T-cell (primary cell): ENCODE measurements around the gene TMEM181. TPM values are rescaled to one million over a fixed set of nuclear protein-coding genes. Genes with fewer than 3 reads are reported as not detected.
A peak's percentile ranks its signal among the peaks of the same experiment; 100 is the strongest.

ENCODE experiments used
- ATAC-seq, 4 experiments: fragments of 200-7000 bp in 3 of 4; fragments of 150-1000 bp in 1 of 4; cut with Tn5 transposase; replicated peaks in 1 of 4; 1 replicate in 3 of 4; 2 replicates in 1 of 4; pipeline ENCODE4 v1.10.0; 2021; ENCODE audit warnings: moderate library complexity in 3 of 4, mild to moderate bottlenecking in 2 of 4, moderate number of reproducible peaks in 1 of 4
- CTCF ChIA-PET, 2 donors: fragments of 300-600 bp; sonication (Branson Sonifier 250); formaldehyde crosslinking; loops; one replicate each; lab custom pipeline; 2022; ENCODE audit warnings: antibody characterized with exemption in 2 of 2; lab: Charles Lee
- POLR2A ChIA-PET, 2 donors: fragments of 300-600 bp; sonication (Branson Sonifier 250); formaldehyde crosslinking; loops; one replicate each; lab custom pipeline; 2022; ENCODE audit warnings: antibody characterized with exemption in 2 of 2; lab: Charles Lee
- DNase-seq, 35 experiments: peaks; one replicate each; pipeline versions ENCODE4 v3.0.0 to v3.0.0-alpha.2; 2013 to 2023
- H3K27ac ChIP-seq: one replicate; pipeline ENCODE4 v1.5.1; 2013; ENCODE audit warnings: low read length
- H3K27me3 ChIP-seq, 2 experiments: replicated peaks in 1 of 2; 1 replicate in 1 of 2; 2 replicates in 1 of 2; pipeline versions ENCODE4 v1.6.1 to v1.7.0; 2013; ENCODE audit warnings: low read length in 1 of 2, mixed read lengths in 1 of 2; ENCODE audit not compliant: control insufficient read depth in 2 of 2, insufficient read depth in 2 of 2; ENCODE audit errors: extremely low read depth in 1 of 2
- H3K36me3 ChIP-seq, 2 donors: 1 replicate in 1 of 2; 2 replicates in 1 of 2; pipeline versions ENCODE4 v1.6.1 to v1.7.0; 2013; ENCODE audit warnings: low read length in 1 of 2; ENCODE audit not compliant: control insufficient read depth in 2 of 2, insufficient read depth in 1 of 2; ENCODE audit errors: extremely low read depth in 1 of 2
- H3K4me1 ChIP-seq, 2 experiments: 1 replicate in 1 of 2; 2 replicates in 1 of 2; pipeline versions ENCODE4 v1.6.1 to v1.7.0; 2013; ENCODE audit warnings: low read length in 2 of 2, mixed read lengths in 1 of 2; ENCODE audit not compliant: insufficient read depth in 2 of 2, control insufficient read depth in 1 of 2; ENCODE audit errors: extremely low read depth in 1 of 2
- H3K4me3 ChIP-seq, 2 donors: 1 replicate in 1 of 2; 2 replicates in 1 of 2; pipeline versions ENCODE4 v1.5.1 to v1.7.0; 2013; ENCODE audit warnings: mild to moderate bottlenecking in 2 of 2, low read length in 1 of 2, moderate library complexity in 1 of 2; ENCODE audit not compliant: control insufficient read depth in 1 of 2; ENCODE audit errors: extremely low read depth in 1 of 2
- H3K9me3 ChIP-seq: 2 replicates; pipeline ENCODE4 v1.7.0; 2013
- H3K27ac Mint-ChIP-seq, 2 donors: one replicate each; pipeline ENCODE4 v1.8.0; 2020 to 2021; ENCODE audit warnings: mild to moderate bottlenecking in 2 of 2, mixed read lengths in 2 of 2
- H3K27me3 Mint-ChIP-seq, 2 donors: one replicate each; pipeline ENCODE4 v1.8.0; 2021 to 2022; ENCODE audit warnings: mixed read lengths in 2 of 2
- H3K36me3 Mint-ChIP-seq: one replicate; pipeline ENCODE4 v1.8.0; 2021; ENCODE audit warnings: mixed read lengths
- H3K4me1 Mint-ChIP-seq, 3 donors: one replicate each; pipeline ENCODE4 v1.8.0; 2020 to 2022; ENCODE audit warnings: mixed read lengths in 3 of 3, mild to moderate bottlenecking in 1 of 3
- H3K4me3 Mint-ChIP-seq, 3 donors: one replicate each; pipeline ENCODE4 v1.8.0; 2020 to 2022; ENCODE audit warnings: mild to moderate bottlenecking in 3 of 3, mixed read lengths in 3 of 3, moderate library complexity in 3 of 3
- H3K9me3 Mint-ChIP-seq, 3 donors: one replicate each; pipeline ENCODE4 v1.8.0; 2020 to 2022; ENCODE audit warnings: mixed read lengths in 3 of 3
- WGBS: methylation state at CpG from one replicate; pipeline ENCODE4 v1.1.5; 2013; ENCODE audit warnings: missing lambda C conversion rate; ENCODE audit not compliant: insufficient coverage; 5-methylcytosine and 5-hydroxymethylcytosine counted together
- total RNA-seq, 35 experiments: library from RNA in 6 of 35; stranded (reverse) in 6 of 35; fragments of 120-200 nt in 1 of 35; gene quantifications; one replicate each; pipeline versions ENCODE4 v1.2.1 to v1.2.4 and lab custom pipeline; 2013 to 2026

The TMEM181 gene
- total RNA-seq, 5 donors from 2014 or later (not counting 1 experiment from before 2014, with no cell fraction given), result 15.9 to 21.5 (median 19.9) TPM

DNA sequence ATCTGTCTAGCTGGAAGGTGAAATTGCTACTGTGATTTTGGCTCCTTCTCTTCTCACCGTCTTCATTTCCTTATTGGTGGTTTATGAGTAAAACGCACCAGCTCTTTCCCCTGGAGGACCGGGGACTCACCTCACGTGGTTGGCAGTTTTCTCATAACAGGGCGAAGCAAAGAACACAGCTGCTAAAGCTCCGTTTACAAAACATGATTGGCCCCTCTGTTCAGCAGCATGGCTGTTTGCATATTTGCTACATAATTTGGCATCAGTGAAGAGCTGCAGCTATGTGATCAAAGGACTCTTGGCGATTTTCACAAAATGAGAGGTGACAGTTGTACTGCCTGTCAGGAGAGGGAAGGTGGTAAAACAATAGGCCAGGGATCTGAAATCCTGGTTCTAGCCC, 20.5 kb upstream of the TMEM181 start:
- no peaks in the 10 kb centered on the region for H3K9me3 ChIP-seq
- ATAC-seq, result no peak
- H3K4me1 ChIP-seq, result peaks cover 0 to 16% of the 10 kb centered on the region in 2 experiments
- no peaks in the 10 kb centered on the region for H3K36me3 ChIP-seq
- H3K9me3 Mint-ChIP-seq, result no peaks in the 10 kb centered on the region
- 55% methylated on average over 4 of the region's 7 CpGs for WGBS
- H3K27me3 Mint-ChIP-seq, result peaks cover 31 to 50% of the 10 kb centered on the region in 2 donors
- ChIA-PET CTCF (no interaction called here), POLR2A (interaction anchor here in 1 of 2 donors (0.6 kb wide), 1 partner anchor 327 kb away, joined by 4 read pairs; no protein-coding TSS in a partner anchor)
- H3K4me1 Mint-ChIP-seq, result peaks cover 0 to 6% (median 4%) of the 10 kb centered on the region in 3 donors
- peaks cover 4 to 40% of the 10 kb centered on the region in 2 experiments for H3K27me3 ChIP-seq
- no peak overlapping the region for H3K27ac Mint-ChIP-seq
- H3K27ac ChIP-seq, result no peak overlapping the region
- H3K4me3 Mint-ChIP-seq, result no peak overlapping the region
- H3K36me3 Mint-ChIP-seq, result no peaks in the 10 kb centered on the region
- H3K4me3 ChIP-seq, result no peak overlapping the region
- peak in 1 of 35 experiments; percentile 2 for DNase-seq

DNA sequence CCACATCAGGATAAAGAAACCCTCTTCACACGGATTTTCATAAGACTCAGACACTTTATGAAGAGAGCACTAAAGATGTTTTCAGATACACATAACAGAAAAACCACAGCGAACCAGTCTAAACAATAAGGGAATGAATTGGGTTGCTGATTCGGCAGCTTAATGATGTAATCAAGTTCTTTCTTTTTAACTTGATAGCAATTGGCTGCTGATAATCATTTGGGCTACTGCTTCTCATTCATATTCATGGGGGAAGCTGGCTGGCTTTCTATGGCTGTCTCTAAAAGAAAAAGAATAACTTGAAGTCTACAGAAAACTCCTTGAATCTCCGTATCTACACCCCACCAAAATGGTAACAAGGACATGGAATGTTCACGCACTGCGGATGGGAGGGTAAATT, 20.0 kb upstream of the TMEM181 start:
- DNase-seq (no peak), ATAC-seq (no peak)
- Mint-ChIP-seq H3K27me3 (peaks cover 27 to 45% of the 10 kb centered on the region in 2 donors), H3K4me3 (no peak overlapping the region), H3K27ac (no peak overlapping the region), H3K4me1 (peaks cover 0 to 6% (median 4%) of the 10 kb centered on the region in 3 donors), H3K36me3 (no peaks in the 10 kb centered on the region), H3K9me3 (no peaks in the 10 kb centered on the region)
- Histone ChIP-seq H3K27me3 (peaks cover 4 to 43% of the 10 kb centered on the region in 2 experiments), H3K27ac (no peak overlapping the region), H3K9me3 (no peaks in the 10 kb centered on the region), H3K4me3 (no peak overlapping the region), H3K36me3 (no peaks in the 10 kb centered on the region), H3K4me1 (peaks cover 0 to 16% of the 10 kb centered on the region in 2 experiments)
- no CpG with 5 or more reads among the region's 6 CpGs for WGBS
- CTCF ChIA-PET, result no interaction called here
- POLR2A ChIA-PET, result no interaction called here

DNA sequence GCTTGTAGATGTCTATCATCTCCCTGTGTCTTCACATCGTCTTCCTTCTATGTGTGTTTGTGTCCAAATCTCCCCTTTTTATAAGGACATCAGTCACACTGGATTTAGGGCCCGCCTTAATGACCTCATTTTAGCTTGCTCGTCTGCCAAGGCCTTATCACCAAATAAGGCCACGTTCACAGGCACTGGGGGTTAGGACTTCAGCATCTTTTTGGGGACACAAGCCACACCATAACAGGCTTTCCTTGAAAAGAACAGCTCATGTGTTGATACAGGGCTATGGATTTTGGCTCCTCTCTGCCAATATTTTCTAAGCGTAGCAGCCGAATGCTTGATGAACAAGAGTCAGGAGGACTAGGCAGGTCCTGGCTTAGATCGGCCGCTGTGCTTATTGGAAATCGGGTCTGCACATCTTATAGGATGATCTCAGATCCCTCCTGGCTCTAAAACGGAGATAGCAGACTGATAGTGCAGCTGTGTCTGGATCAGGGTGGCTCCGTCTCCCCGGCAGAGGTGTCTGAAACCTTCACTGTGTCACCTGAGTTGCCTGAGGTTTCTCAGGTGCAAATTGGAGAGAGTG, 16.2 kb upstream of the TMEM181 start:
- CTCF ChIA-PET, result interaction anchor here in 1 of 2 donors (0.5 kb wide), 1 partner anchor 23 kb away, joined by 3 read pairs; no protein-coding TSS in a partner anchor
- POLR2A ChIA-PET, result no interaction called here
- 85% methylated on average over 9 of the region's 12 CpGs for WGBS

DNA sequence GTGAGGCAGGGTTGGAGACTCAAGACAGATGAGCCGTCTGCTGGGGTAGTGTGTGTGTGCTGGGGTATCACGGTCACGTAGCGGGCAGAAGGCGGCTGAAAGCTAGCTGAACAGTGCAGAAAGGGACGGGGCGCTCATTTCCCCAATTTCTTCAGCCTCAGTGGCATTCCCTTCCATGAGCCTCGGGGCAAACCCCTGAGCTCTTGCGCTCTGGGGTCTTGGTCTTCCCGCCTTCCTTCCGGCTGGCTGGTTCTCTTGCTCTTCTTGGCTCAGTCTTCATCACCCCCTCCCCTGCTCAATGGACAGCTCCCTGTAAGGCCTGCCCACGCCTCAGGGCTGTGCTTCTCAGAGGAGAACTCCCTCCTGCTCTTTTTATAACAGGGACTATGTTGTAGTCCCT, 15.5 kb upstream of the TMEM181 start:
- peaks cover 0 to 25% of the 10 kb centered on the region in 2 experiments for H3K27me3 ChIP-seq
- no peak overlapping the region for H3K27ac Mint-ChIP-seq
- no peaks in the 10 kb centered on the region for H3K9me3 Mint-ChIP-seq
- no peaks in the 10 kb centered on the region for H3K4me1 ChIP-seq
- H3K4me3 Mint-ChIP-seq, result no peak overlapping the region
- DNase-seq, result no peak
- H3K27ac ChIP-seq, result no peak overlapping the region
- peaks cover 4% of the 10 kb centered on the region for H3K36me3 Mint-ChIP-seq
- H3K36me3 ChIP-seq, result no peaks in the 10 kb centered on the region
- H3K27me3 Mint-ChIP-seq, result peaks cover 14 to 23% of the 10 kb centered on the region in 2 donors
- H3K4me3 ChIP-seq, result no peak overlapping the region
- POLR2A ChIA-PET, result no interaction called here
- no peaks in the 10 kb centered on the region for H3K9me3 ChIP-seq
- CTCF ChIA-PET, result no interaction called here
- 91% methylated on average over 5 of the region's 12 CpGs for WGBS
- H3K4me1 Mint-ChIP-seq, result no peaks in the 10 kb centered on the region
- ATAC-seq, result no peak

More for the DNA sequence above, 16.2 kb upstream of the TMEM181 start:
- no peak overlapping the region for H3K27ac Mint-ChIP-seq
- no peaks in the 10 kb centered on the region for H3K9me3 ChIP-seq
- DNase-seq, result peak in 1 of 35 experiments; percentile 5
- peaks cover 0 to 25% of the 10 kb centered on the region in 2 experiments for H3K27me3 ChIP-seq
- no peak overlapping the region for H3K27ac ChIP-seq
- no peaks in the 10 kb centered on the region for H3K9me3 Mint-ChIP-seq
- no peaks in the 10 kb centered on the region for H3K36me3 ChIP-seq
- no peak overlapping the region for H3K4me3 ChIP-seq
- H3K4me1 ChIP-seq, result no peaks in the 10 kb centered on the region
- peaks cover 17 to 25% of the 10 kb centered on the region in 2 donors for H3K27me3 Mint-ChIP-seq
- no peak overlapping the region for H3K4me3 Mint-ChIP-seq
- no peak for ATAC-seq
- no peaks in the 10 kb centered on the region for H3K4me1 Mint-ChIP-seq
- peaks cover 4% of the 10 kb centered on the region for H3K36me3 Mint-ChIP-seq

DNA sequence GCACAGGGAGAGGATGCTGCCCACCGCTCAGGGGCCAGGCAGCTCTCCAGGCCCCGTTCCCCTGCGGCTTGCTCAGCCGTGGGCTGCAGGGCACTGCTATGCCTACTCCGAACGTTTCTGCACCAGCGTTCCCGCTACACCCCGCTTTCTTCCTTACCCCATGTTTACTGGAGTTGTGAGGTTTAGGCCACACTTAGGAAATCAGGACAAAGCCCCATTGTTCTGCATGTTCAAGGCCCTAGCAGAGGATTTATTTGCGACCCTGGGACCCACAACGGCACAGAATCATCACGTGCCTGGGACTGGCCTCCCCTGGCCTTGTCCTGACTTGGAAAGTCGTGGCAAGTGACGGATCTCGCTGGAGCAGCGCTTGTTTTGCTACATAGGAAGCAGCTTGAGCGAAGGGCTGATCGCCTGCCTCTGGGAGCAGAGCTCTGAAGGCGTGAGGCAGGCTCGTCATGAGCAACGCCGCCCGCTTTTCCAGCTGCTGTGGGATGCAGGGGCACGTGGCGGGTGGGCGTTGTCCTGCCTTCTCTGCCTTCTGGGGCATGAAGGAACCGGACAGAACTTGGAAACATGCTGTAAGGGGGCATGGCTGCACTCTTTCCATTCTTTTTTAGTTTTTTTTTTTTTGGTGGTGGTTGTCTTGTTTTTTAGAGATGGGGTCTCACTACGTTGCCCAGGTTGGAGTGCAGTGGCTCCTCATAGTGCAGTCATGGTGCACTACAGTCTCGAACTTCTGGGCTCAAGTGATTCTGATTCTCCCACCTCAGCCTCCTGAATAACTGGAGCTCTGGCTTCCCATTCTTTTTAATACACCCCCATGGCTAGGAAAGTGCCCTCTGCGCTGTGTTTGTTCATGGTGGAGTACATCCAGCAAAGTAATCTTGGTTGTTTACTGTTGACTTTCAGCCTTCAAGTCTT, 14.6 kb upstream of the TMEM181 start:
- CTCF ChIA-PET, result no interaction called here
- DNase-seq, result no peak
- H3K4me1 Mint-ChIP-seq, result no peaks in the 10 kb centered on the region
- peaks cover 5 to 14% of the 10 kb centered on the region in 2 donors for H3K27me3 Mint-ChIP-seq
- POLR2A ChIA-PET, result no interaction called here
- H3K9me3 Mint-ChIP-seq, result no peaks in the 10 kb centered on the region
- WGBS, result 80% methylated on average over 26 of the region's 30 CpGs
- Histone ChIP-seq H3K4me1 (no peaks in the 10 kb centered on the region), H3K27me3 (peaks cover 0 to 24% of the 10 kb centered on the region in 2 experiments), H3K9me3 (no peaks in the 10 kb centered on the region), H3K27ac (no peak overlapping the region), H3K36me3 (no peaks in the 10 kb centered on the region), H3K4me3 (no peak overlapping the region)
- H3K27ac Mint-ChIP-seq, result no peak overlapping the region
- H3K4me3 Mint-ChIP-seq, result no peak overlapping the region
- no peak for ATAC-seq
- peaks cover 4% of the 10 kb centered on the region for H3K36me3 Mint-ChIP-seq

DNA sequence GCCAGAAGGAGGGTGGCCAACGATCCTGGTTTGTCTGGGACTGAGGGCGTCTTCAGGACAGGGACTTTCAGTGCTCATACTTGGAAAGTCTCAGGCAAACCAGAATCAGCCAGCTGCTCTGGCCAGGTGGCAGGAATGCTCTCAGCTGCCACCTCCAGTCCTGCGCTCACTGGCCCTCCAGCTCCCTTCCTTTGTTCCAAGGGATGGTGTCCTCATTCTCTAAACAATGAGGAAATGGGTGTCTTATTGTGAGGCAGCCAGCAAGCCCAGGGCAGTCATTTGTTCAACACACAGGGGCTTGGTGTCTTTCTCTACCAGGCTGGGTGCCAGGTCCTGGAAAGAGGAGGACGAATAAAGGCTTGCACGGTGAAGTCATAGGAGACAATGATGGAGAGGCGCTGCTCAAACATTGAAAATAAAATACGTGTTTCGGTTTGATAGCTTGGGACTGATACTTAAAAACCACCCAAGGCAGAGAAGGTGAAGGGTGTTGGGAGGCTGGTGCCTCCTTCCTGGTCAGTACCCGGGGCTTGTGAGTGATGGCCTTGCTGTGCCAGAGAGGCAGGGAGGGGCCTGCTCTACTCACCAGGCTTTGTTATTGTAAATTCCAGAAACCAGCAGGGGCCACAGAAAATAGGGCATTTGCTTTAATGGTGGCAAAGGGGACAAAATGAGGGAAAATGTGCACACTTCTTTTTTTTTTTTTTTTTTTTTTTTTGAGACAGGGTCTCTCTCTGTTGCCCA, 11.3 kb upstream of the TMEM181 start:
- Histone ChIP-seq H3K36me3 (no peaks in the 10 kb centered on the region), H3K4me3 (no peak overlapping the region), H3K27me3 (peaks cover 0 to 18% of the 10 kb centered on the region in 2 experiments), H3K4me1 (no peaks in the 10 kb centered on the region), H3K27ac (no peak overlapping the region), H3K9me3 (no peaks in the 10 kb centered on the region)
- ATAC-seq (no peak), DNase-seq (no peak)
- Mint-ChIP-seq H3K4me1 (no peaks in the 10 kb centered on the region), H3K27ac (no peak overlapping the region), H3K4me3 (no peak overlapping the region), H3K36me3 (peaks cover 4% of the 10 kb centered on the region), H3K9me3 (no peaks in the 10 kb centered on the region), H3K27me3 (peaks cover 5% of the 10 kb centered on the region in 2 donors)
- 97% methylated on average over 6 of the region's 9 CpGs for WGBS
- CTCF ChIA-PET, result interaction anchor here in 1 of 2 donors (1.1 kb wide), 1 partner anchor 19 kb away, joined by 3 read pairs; no protein-coding TSS in a partner anchor
- POLR2A ChIA-PET, result no interaction called here
